ENCODE measurements around the gene PCDHGB6.
"Not testable (repeated sequence)": the region's sequence is repeated elsewhere in the genome, so short reads cannot be mapped to it uniquely, and the experiment has no call there.

GRCh38 chr5:141407790-141408505 is at the start of gene PCDHGB6:
- TF ChIP-seq POLR2A, POLR2AphosphoS5 (IDR thresholded peaks at IDR 0.05): not testable (repeated sequence)
